ENCODE measurements around the gene LPIN1. TPM values are rescaled to one million over a fixed set of nuclear protein-coding genes. Genes with fewer than 3 reads are reported as not detected.

LPIN1 gene
- total and polyA plus RNA-seq, 2 of the 13 experiments (the other 11 are each of a cell fraction or from before 2014, with no cell fraction given), result 9.7 to 19.4 TPM

- peak; percentile 63; the same call in 1 of the 2 replicates for TF ChIP-seq ZBTB26 (CRISPR knock-in tag; IDR thresholded peaks at IDR 0.05; ENCODE audit: borderline replicate concordance)
- no peak for TF ChIP-seq FOXM1 (CRISPR knock-in tag; IDR thresholded peaks at IDR 0.05)
- no peak for TF ChIP-seq ZNF160 (CRISPR knock-in tag; IDR thresholded peaks at IDR 0.05)
- no peak for TF ChIP-seq FOXK2 (IDR thresholded peaks at IDR 0.05)
- TF ChIP-seq SIN3B (IDR thresholded peaks at IDR 0.05; ENCODE audit: low read length), result no peak
- no peak for TF ChIP-seq ZNF616 (CRISPR knock-in tag; IDR thresholded peaks at IDR 0.05; ENCODE audit: low read depth)
- peak; percentile 28; the same call in 1 of the 2 replicates for TF ChIP-seq ELF3 (CRISPR knock-in tag; IDR thresholded peaks at IDR 0.05)
- TF ChIP-seq FOXO4 (CRISPR knock-in tag; conservative IDR thresholded peaks at IDR 0.05), result no peak
- no peak for TF ChIP-seq MAFK (conservative IDR thresholded peaks at IDR 0.05 in 1 of 2, IDR thresholded peaks at IDR 0.05 in 1 of 2; ENCODE audit: low read length in 2 of 2)
- TF ChIP-seq MTF2 (CRISPR knock-in tag; IDR thresholded peaks at IDR 0.05; ENCODE audit: borderline replicate concordance), result no peak
- TF ChIP-seq ZEB1 (IDR thresholded peaks at IDR 0.05; ENCODE audit: insufficient replicate concordance, low read depth), result no peak
- TF ChIP-seq ZSCAN12 (CRISPR knock-in tag; IDR thresholded peaks at IDR 0.05), result no peak
- TF ChIP-seq ZNF510 (CRISPR knock-in tag; IDR thresholded peaks at IDR 0.05; ENCODE audit: low read depth), result no peak
- TF ChIP-seq ZFP41 (CRISPR knock-in tag; IDR thresholded peaks at IDR 0.05; ENCODE audit: borderline replicate concordance), result no peak
- TF ChIP-seq ZKSCAN1 (IDR thresholded peaks at IDR 0.05; ENCODE audit: low read length), result no peak
- no peak for TF ChIP-seq PBX2 (CRISPR knock-in tag; IDR thresholded peaks at IDR 0.05)
- no peak for TF ChIP-seq ZNF30 (CRISPR knock-in tag; IDR thresholded peaks at IDR 0.05)
- no peak for TF ChIP-seq PAF1 (CRISPR knock-in tag; IDR thresholded peaks at IDR 0.05)
- TF ChIP-seq ZNF367 (CRISPR knock-in tag; IDR thresholded peaks at IDR 0.05; ENCODE audit: borderline replicate concordance), result no peak
- TF ChIP-seq ZNF580 (CRISPR knock-in tag; IDR thresholded peaks at IDR 0.05; ENCODE audit: borderline replicate concordance, low read depth), result no peak
- no peak for TF ChIP-seq SOX13 (IDR thresholded peaks at IDR 0.05)
- TF ChIP-seq SOX13 (CRISPR knock-in tag; conservative IDR thresholded peaks at IDR 0.05 in 1 of 2, IDR thresholded peaks at IDR 0.05 in 1 of 2), result peak in 1 of 2 experiments; percentile 47; a peak in 1 of 4 replicates
- no peak for TF ChIP-seq EZH2 (conservative IDR thresholded peaks at IDR 0.05; ENCODE audit: low read depth, low read length)
These were observed 48.2 kb upstream of the LPIN1 start (continued) for GRCh38 chr2:11698009-11698922.
